Erythroblast (primary cell): ENCODE results near the gene RIMS3.
A peak's percentile ranks its signal among the peaks of the same experiment; 100 is the strongest.

ENCODE experiments used
- DNase-seq, 2 experiments: peaks; one replicate each; lab custom pipeline; 2025; lab: John Stamatoyannopoulos, UW
- GATA1 ChIP-seq: IDR thresholded peaks from 2 replicates; pipeline ENCODE4 v1.6.1; 2011; ENCODE audit warnings: low read depth, mild to moderate bottlenecking, control low read depth, low read length, moderate library complexity
- POLR2A ChIP-seq: IDR thresholded peaks from 2 replicates; pipeline ENCODE4 v1.6.1; 2011; ENCODE audit warnings: mild to moderate bottlenecking, low read length

RIMS3 gene

DNA sequence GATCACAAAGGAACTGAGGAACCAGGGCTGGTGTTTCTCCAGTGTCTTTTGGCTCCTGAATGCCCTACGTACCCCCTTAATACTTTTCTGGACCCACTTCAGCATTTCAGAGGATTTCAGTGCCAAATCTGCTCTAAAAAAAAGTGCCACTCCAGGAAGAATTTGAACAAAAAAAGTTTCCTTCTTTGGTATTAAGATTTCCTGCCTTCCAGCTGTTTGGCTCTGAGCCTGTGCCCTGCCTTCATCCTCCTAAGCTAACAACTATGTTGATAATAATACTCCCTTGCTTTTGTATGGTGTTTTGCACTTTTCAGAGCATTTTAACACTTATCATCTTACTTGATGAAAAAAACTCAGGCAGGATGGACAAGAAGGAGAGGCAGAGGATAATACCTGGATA, 11.0 kb upstream of the RIMS3 start:
- DNase-seq, result no peak
- TF ChIP-seq GATA1, result no peak
- no peak for TF ChIP-seq POLR2A

DNA sequence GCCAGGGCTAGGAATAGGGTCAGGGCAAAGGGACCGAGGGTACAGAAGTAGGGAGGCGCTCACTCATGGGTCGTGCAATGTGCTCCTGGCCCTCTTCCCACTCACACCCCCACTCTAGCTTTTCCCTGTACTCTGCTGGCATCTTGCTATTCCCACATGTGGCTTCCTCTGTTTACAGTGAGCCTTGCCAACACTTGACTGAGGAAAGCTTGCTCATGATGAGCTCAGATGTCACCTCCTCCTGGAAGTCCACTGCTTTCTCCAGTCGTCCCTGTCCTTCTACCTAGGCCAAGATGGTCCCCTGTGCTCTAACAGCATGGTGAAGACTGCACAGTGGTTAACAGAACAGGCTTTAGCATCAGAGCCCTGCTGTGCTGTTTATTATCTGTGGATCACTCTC, 8.0 kb upstream of the RIMS3 start:
- TF ChIP-seq GATA1 (no peak), POLR2A (no peak)
- DNase-seq, result no peak

DNA sequence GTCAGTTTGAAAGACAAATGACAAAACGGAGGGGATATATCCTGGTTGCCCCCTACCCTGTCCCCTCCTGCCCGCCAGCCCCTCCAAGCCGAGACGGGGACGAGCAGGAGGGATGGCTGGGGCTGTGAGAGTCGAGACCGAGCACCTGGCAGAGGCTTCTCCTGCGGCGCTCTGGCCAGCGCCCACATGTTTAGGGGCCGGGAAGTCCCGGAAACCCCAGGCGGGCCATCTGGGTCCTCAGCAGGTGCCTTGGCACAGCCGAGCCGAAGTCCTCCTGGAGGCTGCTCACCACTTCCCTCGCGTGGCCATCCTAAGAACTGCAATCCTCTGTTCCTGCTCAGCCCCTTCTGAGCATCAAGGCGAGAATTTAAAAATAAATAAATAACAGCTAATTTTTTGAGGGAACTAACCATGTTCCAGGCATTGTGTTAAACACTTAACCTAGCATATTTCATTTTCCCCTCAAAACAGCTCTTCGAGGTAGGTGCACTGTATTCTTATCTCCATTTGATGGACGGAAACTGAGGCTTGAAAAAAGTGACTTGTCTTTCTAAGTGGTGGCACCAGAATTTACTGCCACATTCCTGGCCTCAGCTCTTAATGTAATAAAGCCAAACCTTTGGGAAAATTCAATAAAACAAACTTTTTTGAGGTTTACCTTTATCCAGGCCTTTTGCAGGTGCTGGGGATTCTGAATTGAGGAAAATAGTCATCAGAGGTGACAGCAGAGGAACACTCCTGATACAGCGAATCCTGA, 3.5 kb upstream of the RIMS3 start:
- peak; percentile 82 to 90 for DNase-seq

DNA sequence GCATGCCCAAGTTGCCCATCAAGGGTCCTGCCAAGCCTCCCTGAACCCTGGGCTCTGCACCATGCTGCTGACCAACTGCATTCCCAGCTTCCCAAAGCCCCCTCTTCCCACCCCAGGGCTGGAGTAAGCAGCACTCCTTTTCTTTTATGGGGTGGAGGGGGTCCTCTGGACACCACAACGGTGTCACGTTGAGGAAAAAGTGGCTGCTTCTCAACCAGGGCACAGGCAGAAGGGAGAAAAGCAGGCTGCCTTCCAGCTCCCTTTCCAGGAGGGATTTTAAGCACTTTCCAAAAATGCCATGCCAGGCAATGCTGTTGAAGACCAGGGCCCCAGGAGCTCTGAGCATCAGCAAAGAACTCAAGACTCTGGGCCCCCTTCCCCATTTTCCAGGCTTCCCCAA, 691 bp downstream of the RIMS3 start:
- TF ChIP-seq POLR2A, result no peak
- TF ChIP-seq GATA1, result no peak
- DNase-seq, result no peak

More for the DNA sequence above, 3.5 kb upstream of the RIMS3 start:
- TF ChIP-seq POLR2A (no peak), GATA1 (no peak)

DNA sequence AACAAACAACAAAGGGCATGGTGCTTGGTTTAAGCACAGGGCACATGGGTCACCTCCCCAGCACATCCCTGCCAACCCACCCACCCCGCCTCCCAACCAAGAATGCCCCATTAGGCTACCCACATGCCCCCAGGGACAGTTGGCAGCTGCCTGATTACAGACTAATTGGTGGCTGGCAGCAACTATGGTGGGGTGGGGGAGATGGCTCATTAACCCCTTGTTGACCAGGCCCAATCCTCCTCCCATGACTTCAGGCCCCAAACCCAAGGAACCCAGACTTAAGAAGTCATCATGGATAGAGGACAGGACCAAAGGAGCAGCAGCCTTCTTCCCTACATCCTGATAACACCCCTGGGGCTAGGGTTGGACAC, 1.3 kb downstream of the RIMS3 start:
- TF ChIP-seq GATA1 (no peak), POLR2A (no peak)
- no peak for DNase-seq

DNA sequence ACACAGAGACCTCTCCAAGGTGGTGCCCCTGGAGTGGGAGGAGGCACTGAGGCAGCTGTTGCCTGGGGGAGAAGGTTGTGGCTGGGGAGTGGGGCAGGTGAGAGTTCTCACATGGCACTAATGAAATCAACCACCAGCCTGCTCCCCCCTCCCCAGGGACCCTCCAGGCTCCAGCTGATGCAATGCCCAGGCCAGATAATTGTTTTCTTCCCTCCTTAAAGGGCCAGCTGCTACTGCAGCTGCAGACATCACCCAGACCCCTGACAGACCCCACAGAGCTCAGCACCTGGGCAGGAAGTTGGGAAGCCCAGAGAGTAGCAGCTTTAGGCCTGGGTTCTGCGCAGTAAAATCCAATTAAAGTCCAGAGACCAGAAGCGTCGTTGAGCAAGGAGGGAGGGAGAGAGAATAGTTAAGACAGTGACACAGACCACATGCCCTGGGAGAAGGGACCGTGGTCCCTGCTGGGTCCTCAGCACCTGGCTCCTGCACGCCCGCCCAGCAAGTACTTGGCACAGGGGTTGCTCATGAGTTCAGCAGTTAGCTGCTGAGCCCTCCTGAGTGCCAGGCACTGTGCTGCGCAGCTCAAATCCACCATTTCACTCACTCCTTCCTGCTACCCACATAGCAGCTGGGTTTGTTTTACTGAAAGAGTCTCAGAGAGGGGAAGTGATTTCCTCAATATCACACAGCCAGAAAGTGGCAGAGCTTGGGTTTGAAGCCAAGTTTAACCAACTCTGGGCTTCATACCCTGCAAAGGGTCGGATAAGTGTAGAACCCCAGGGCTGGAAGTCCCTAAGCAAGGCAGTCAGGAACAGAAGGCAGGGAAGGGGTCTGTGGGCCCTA, 1.9 kb downstream of the RIMS3 start:
- TF ChIP-seq POLR2A (no peak), GATA1 (no peak)
- no peak for DNase-seq

DNA sequence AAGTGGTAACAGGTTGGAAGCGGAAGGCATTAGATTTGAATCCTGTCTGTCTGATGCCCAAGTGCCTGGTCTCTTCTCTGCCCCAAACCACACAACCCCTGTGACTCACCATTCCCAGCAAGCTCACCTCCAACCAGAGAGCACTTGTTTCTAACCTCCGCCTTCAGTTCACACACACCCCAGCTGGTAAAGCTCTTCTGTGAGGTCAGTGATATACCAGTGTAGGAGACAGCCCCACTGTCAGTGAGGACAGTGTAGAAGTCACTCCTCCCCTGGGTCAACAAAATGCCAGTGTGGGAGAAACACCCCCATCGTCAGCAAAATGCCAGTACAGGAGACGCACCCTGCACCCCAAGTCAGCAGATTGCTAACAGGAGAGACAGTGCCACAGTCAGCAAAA, 2.6 kb downstream of the RIMS3 start:
- no peak for DNase-seq

DNA sequence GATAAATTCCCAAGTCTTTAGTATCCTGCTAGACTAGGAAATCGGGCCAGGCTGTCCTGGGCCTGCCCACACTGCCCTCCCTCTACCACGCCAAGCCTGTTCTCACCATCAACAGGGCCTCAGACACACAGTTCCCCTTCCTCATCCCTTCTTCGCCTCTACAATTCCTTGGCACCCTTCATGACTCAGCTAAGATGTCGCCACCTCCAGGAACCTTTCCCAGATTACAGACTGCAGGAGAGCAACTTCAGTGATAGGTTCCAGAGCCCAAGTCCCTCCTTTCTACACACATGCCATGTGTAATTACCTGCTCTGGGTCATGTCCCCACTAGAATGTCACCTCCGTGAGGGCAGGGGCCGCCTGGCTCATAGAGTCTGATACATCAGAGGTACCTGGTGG, 3.3 kb downstream of the RIMS3 start:
- DNase-seq, result no peak
- no peak for TF ChIP-seq POLR2A
- TF ChIP-seq GATA1, result no peak

More for the DNA sequence above, 2.6 kb downstream of the RIMS3 start:
- TF ChIP-seq POLR2A (no peak), GATA1 (no peak)

DNA sequence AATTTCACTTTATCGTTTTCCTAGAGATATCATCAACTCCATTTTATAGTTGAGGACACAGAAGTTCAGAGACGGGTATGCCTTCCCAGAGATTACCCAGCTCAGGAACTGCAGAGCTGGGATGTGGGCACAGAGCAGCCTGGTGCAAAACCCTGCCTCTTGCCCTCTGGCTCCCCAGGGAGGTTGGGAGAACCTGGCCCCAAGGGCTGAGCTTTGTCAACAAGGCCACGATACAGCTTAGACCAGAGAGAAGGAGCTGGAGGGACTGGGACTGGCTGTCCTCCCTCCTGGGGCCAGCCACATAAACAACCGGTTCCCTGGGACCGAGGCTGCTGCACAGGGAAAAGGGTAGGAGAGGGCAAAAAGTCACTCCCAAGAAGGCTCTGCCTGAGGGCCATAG, 3.8 kb downstream of the RIMS3 start:
- DNase-seq, result no peak
- TF ChIP-seq POLR2A (no peak), GATA1 (no peak)

DNA sequence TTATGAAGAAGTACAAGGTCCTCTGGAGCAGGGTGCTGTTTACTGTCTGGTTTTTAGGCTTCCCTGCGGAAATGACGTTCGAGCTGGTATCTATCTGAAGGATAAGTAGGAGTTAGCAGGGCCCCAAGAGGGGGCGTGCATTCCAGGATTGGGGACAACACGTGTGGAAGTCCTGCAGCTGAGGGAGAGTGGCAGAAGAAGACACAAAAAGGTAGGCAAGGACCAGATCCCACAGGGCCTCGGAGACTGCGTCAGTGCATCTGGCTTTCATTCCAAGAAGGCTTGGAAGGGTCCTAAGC, 5.9 kb downstream of the RIMS3 start:
- no peak for DNase-seq
- TF ChIP-seq GATA1 (no peak), POLR2A (no peak)

DNA sequence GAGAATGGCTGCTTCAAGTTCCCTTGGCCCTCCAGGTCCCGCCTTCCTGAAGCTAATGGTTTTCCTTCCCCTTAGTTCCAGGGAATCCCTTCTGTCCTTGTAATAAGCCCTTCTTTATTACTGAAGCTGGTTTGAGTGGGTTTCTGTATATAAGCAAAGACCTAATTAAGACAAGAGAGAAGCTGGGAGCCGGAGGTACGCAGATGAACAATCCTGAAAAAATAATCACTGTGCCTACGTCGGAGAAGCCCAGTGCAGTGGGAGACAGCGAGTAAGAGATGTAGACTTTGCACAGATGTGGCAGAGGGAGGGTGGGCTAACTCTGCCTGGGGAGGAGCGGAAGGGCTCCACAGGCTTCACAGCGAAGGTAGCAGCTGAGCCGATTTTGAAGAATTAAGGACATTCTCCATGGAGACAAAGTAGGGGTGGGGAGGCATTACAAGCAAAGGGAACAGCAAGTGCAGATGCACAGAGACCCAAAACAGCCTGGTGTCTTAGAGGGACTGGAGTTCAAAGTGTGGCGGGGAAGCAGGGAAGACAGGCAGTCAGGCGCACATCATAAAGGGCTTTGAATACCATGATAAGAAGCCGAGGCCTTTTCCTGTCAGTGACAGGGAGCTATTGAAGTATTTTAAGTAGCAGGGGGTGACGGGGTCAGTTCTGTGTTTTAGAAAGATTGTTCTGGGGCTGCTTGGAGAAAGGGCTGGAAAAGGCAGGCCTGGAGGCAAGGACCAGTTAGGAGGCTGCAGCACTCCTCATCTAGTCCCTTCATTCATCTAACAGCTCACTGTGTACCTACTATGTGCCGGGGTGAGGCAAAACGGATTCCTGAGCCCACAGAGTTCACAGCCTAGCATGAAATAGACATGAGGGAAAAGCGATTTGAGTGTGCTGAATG, 6.5 kb downstream of the RIMS3 start:
- no peak for DNase-seq
- no peak for TF ChIP-seq GATA1
- TF ChIP-seq POLR2A, result no peak

DNA sequence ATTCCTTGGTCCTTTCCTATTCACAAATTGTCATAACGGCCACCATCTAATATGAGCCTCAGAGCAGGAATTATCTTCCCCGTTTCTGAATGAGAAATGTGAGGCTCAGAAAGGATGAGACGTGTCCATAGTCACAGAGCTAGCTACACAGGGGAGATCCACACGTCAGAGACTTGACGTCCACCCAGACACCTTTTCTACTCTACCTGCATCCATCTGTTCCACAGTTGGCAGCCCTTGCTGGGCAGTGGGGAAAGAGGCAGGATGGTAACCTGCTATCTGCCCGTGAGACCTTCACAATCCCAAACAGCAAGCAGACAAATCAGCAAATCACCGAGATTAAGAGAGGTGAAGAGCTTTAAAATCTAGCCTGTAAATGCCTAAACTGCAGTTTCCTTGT, 8.4 kb downstream of the RIMS3 start:
- no peak for DNase-seq
- TF ChIP-seq POLR2A (no peak), GATA1 (no peak)

DNA sequence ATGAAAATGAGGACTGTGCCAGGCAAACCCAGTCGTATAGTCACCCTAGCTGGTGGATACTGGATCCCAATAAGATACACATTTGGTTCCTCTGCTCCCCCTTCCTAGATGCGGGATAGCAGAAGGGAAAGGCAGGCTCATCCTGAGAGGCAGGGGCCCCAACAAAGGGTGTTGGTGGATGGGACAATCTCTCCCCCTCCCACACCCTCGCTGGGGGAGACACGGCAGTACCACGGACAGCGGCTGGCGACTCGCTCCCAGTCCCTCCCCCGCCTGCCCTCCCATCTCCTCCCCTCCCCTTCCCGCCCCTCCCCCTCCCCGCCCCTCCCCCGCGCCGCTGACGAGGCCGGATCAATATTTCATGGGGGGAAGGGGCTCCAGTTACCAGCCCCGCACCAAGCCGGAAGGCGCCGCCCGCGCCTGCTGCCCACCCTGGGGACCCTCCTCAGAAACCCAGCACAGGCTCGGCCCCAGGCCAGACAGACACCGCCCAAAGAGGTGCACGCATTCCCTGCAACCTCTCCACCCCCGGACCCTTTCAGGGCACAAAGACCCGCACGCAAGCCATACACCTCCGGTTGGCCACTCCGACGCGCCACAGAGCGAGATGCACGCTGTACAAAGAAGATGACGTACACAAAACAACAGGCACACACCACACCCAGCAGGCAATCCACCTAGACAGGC, 11.5 kb downstream of the RIMS3 start:
- DNase-seq, result peak; percentile 40 to 42
- TF ChIP-seq GATA1, result no peak
- no peak for TF ChIP-seq POLR2A
